GM21786 (cell line): ENCODE measurements around the gene SEMA3A.
"Not testable (repeated sequence)": the region's sequence is repeated elsewhere in the genome, so short reads cannot be mapped to it uniquely, and the experiment has no call there.

ENCODE experiments used
- ATAC-seq: cut with Tn5 transposase; IDR thresholded peaks from one replicate; pipeline ENCODE4 v1.9.1; 2021; ENCODE audit not compliant: unreplicated experiment

The SEMA3A gene

DNA sequence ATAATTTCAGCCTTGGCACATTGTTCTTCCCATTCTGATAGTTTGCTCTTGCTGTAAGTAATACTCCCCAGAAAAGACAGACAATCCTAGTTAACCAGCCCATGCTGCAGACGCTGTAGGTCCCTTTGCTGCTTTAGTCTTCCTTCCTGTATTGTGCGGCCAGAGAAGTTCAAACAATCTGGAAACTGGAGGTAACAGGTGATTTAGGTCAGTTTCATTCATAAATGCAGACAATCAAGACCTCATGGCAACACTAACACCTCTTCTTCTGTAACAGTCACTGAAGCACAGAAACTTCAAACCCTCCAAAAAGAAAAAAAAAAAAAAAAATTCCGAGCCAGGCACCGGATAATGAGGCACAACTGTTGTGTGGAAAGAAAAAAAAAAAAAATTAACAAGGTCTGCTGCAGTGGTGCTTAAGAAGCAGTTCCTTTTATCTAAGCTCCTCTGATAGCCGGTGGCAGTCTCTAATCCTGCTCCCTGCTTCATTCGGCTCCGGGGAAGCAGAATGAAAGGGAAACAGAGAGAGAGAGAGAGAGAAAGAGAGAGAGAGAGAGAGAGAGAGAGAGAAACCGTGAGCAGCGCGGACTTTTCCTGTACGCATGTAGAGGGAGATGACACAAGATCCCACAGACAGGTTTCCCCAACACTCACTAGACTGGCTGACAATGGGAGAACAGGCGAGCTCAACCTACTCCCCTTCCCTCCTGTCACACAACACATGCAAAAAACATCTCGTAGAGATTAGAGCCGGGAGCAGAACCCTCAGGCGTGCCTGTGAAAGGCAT lies at the start of gene SEMA3A:
Gene SEMA3A (minus strand): TSS at position 306 of the 788 bp plus-strand sequence. CDS start 203 bp downstream, at position 103.
- peak; percentile 46 for ATAC-seq

DNA sequence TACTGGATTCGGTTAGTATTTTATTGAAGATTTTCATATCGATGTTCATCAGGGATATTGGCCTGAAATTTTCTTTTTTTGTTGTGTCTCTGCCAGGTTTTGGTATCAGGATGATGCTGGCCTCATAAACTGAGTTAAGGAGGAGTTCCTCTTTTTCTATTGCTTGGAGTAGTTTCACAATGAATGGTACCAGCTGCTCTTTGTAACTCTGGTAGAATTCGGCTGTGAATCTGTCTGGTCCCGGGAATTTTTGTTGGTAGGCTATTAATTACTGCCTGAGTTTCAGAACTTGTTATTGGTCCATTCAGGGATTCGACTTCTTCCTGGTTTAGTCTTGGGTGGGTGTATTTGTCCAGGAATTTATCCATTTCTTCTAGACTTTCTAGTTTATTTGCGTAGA lies 48.4 kb upstream of the SEMA3A start:
- ATAC-seq: not testable (repeated sequence)

DNA sequence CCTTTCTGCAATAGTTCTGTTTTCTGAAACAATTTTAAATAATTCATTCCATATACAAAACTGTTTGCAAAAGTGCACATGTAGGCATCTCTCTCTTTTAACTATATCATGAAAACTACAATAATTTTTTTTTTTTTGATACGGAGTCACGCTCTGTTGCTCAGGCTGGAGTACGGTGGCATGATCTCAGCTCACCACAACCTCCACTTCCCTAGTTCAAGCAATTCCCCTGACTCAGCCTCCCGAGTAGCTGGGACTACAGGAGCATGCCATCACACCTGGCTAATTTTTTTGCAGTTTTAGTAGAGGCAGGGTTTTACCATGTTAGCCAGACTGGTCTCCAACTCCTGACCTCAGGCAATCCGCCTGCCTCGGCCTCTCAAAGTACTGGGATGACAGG lies 44.0 kb upstream of the SEMA3A start:
- ATAC-seq: no peak

DNA sequence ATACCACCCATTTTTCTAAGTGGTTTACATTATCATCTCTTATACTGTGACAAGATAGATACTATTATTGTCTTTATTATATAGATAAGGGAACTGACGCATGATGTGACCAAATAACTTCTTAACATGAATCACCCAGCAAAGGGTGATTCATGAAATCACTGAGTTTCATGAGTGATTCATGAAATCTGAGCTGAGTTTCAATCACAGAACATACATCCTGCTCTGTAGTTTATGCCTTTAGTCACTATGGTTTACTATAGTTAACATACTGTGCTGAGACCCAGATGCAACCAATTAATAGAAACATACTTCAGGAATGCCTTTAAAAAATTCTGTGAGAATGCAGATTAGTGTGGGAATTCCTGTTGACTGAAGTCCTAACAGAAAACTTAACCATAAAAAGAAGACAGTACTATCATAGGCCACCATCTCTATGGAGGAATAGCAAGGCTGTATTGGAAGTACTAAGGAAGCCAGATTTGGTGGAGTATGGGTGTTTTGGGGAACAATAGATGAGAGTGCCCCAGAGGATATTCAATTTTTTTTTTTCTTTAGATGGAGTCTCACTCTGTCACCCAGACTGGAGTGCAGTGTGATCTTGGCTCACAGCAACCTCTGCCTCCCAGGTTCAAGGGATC lies 43.1 kb upstream of the SEMA3A start:
- no peak for ATAC-seq

DNA sequence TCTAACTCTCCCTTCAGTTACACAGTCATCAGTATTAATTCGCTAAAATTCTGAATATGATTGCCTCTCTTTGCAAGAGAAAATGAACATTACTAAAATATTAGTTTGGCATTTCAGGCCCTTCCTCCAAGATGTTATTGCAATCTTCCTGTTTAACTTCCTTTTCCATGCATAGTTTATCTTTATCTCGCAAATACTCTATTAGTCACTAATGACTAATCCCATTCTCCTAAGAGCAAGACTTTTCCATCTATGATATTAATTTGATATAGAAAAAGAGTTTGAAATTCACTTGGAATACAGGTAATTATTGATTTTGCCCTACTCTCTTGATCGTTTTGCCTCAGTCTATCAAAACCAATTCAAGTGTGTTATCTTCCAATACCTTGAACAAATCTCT lies 41.8 kb upstream of the SEMA3A start:
- no peak for ATAC-seq

DNA sequence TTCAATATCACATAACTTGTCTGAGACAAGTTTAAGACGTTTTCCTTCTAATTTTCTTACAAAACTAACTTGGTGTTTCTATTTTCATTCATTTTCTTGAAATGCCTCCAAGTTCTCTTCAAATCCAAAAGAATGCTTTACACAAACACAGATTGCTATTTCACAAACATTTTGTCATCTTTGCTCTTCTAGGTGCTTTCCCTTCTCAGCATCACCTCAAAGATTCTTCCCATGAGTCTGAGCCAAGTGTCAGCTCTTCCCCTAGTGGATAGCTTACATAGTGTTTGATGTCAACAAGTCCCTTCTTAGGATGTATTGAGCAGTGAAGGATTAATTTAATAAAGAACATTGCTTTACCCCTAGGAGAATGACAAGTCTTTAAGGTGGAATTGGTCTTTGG lies 38.1 kb upstream of the SEMA3A start:
- no peak for ATAC-seq

DNA sequence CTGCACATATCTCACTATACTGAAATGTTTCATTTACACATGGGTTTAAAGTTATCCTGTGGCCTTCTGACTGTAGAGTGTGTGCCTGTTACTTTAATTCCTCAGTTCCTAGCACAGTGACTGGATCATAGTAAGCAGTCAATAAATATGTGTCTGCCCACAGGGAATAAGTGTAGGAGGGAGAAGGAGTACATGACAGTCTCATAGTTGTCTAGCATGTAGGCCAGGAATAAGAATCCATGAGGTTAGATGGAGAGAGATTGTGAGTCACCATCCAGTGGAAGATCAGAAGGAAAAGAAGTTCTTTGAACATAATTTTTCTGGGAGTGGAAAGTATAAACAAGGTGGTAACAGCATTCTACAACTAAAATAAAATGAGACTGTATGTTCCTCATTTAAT lies 36.6 kb upstream of the SEMA3A start:
- no peak for ATAC-seq

DNA sequence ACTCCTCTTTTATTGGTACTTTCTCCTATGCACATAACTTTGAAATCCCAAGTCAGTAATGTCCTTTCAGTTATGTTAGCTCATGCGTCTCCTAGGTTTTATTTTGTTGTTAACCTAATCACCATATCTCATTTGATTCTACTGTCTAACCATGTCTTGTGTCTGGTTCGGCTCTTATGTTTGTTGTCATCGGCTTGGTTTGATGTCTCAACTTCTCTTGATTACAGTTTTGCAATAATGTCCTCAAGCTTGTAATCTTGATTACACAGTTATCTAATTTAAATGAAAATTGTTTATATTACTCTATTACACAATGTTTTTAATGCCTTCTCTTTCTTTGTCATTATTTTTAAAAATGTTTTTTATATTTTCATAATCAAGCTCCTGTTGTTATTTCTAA lies 35.9 kb upstream of the SEMA3A start:
- no peak for ATAC-seq

DNA sequence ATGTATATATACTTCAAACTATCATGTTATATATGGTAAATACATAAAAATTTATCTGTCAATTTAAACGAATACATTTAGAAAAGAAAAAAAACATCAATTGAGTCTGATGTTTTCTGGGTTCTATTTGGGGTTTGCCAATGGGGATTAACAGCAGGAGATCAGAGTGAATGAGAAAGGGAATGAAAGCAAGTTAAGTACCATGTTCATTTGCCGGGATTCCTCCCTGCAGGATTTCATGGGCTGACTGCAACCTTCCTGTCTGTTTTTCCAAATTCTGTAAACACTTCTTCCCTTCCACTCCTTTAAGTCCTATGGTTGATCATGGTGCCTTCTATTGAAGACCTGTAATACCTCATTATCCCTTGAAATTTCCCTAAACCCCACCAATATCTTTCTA lies 33.9 kb upstream of the SEMA3A start:
- ATAC-seq: no peak

DNA sequence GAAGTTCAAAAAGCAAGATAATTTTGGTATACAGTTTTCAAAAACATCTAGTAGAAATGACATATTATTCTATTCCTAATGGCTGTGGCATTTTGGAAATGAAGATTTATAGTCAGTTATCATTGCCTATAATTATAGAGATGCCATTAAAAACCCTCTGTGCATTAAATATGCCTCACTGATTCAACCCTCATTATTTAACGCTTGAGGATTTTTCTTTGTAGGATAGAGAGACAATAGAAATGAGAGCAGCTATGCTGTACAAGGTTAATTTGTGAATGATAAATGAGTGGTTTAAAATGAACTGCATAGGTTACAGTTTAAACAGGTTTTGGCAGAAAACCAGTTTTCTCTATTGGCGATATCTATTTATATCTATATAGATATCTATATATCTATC lies 32.2 kb upstream of the SEMA3A start:
- no peak for ATAC-seq

DNA sequence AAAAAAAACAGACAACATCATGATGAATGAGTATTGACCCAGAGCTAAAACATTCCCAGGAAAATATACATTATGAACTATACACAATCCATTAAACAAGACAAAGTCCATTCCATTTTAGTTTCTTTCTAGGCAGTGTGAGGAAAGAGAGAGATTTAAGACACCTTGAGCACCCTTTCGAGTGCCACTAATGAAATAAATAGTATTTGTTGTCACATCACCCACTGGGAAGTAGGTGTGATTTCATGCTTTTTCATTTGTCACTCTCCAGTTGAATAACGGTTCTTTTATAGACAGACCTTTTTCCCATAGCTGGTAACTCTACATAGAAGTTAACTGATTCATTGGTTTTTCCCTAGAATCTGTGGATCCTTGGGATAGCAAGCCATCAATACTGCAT lies 29.9 kb upstream of the SEMA3A start:
- no peak for ATAC-seq

DNA sequence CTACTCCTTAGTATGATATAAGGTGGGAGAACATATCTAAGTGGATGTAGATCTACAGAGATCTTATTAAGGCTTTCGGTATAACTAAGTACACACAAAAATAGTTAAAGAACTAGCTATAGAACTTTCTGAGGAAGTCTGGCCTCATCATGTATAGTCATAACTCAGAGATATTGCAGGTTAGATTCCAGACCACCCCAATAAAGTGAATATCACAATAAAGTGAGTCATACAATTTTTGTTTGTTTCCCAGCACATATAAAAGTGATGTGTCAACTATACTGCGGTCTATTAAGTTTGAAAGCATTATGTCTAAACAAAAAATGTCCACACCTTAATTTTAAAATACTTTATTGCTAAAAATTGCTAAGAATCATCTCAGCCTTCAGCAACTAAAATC lies 24.7 kb upstream of the SEMA3A start:
- ATAC-seq: no peak

DNA sequence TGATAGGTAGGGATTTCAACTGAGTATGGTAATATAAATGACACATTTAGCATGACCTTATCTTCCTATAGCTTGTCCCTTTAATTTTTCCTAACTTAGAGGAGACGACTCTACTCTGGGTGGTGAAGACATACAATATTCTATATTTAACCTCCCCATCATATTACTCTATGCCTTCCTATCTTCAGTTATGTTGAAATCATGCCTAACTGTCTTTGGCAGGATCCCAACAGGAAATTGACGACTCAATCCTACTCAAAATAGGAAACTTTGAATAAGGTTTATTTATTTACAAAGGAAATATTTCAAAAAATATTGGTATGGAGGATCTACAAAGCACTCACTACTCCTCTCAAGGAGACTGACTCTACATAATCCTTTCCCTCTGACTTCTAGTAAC lies 24.1 kb upstream of the SEMA3A start:
- no peak for ATAC-seq

DNA sequence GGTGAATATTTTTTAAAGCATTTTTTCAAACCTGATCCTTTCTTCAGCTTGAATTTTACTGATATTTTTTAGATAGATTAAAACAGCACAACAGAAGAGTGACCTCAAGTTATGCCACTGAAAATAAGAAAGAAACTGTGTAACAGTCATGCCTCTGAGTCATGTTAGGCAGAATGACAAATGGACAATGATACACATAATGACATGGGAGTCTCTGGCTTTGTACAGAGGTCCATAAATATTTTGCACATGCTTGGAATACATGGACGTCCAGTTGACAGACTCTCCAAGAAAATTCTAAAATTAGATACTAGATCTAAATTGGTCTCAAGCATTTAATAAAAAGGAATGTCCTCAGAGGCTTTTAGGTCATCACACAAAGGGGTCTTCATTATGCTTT lies 21.9 kb upstream of the SEMA3A start:
- no peak for ATAC-seq

DNA sequence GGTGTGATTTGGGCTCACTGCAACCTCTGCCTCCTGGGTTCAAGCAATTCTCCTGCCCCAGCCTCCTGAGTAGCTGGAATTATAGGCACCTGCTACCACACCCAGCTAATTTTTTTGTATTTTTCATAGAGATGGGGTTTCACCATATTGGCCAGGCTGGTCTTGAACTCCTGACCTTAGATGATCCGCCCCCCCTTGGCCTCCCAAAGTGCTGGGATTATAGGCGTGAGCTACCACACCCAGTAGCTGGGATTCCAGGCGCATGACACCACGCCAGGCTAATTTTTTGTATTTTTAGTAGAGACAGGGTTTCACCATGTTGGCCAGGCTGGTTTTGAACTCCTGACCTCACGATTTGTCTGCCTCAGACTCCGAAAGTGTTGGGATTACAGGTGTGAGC lies 20.2 kb upstream of the SEMA3A start:
- ATAC-seq: not testable (repeated sequence)

DNA sequence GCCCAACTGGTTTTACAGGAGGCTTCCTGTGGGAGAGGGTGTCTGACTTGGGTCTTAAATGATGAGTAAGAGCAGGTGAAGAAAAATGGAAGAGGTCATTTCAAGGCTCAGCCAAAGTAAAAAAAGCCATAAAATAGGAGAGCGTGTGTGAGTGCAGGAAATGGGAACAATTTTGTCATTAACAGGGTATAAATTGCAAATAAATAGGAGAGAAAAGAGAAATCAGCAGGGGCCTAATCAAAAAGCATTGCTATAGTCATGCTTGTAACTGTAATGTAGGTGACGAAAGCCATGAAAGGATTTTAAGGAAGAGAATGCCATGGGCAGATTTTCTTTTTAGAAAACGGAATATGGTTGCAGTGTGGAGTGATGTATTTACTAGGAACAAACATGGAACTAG lies 15.7 kb upstream of the SEMA3A start:
- no peak for ATAC-seq

DNA sequence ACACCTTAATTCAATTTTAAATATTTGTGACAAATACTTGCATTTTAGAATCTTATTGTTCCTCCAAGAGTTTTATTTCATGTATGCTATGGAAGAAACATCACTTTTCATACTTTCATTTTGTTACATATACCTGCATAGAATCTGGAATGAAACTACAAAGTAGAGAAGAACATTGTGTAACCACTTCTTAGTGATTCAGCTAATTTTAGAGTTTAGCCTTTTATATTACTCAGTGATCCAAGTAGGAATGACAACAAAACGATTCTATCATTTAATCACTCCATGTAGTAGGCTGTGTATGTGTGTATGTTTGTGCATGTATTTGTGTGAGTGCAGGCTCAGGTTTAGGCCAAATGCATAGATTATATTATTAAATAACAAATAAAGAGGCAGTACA lies 14.4 kb upstream of the SEMA3A start:
- ATAC-seq: no peak

DNA sequence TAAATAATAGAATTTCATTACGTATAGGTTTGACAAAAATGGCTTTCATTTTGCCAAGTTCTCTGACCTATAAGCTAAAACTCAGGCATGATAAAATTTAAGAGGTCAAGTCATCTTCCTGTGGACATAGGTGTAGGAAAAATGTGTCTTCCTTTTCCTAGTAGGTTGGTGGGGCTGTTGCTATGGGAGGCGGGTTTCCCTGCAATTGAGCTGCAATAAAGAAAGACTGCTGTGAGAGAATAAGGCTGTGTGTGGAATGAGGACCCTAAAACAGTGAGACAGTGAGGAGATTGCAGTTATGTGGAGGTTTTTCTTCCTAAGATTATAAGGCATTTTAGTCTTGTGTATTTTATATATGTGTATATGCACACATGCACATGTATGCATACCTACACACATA lies 13.0 kb upstream of the SEMA3A start:
- no peak for ATAC-seq

DNA sequence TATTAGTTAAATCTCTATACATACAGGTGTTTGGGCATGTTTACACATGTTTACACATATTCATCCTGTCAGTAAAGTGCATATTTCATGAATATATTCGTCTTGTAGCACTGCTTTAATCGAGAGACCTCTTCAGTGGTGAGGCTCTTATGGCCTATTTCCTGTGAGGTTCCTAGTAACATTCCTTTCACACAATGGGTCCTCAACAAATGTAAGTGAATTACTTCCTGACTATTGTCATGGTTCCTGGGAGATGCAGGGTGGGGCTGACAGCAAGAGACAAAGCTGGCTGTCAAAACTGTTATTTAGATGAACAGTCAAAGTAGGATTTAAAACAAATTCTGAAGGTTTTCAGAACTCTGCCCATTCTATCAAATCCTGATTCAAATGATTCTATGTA lies 12.4 kb upstream of the SEMA3A start:
- no peak for ATAC-seq

DNA sequence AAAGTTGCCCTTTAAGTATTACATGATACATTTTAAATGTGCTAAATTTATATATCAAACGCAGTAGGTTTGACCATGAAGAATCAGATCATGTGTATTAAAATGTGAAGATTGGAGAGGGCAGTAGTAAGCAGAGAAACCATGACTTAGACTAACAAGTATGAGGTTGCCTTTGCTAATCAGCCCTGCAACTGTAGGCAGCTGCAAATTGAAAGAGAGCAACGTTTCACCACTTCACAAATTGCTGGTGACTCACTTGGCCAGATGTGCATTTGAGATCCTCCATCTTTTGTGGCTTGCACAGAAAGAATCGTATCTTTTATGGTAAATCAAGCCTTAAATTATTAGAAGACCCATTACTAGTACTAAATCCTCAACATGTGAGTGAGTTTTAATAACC lies 10.1 kb upstream of the SEMA3A start:
- ATAC-seq: no peak

DNA sequence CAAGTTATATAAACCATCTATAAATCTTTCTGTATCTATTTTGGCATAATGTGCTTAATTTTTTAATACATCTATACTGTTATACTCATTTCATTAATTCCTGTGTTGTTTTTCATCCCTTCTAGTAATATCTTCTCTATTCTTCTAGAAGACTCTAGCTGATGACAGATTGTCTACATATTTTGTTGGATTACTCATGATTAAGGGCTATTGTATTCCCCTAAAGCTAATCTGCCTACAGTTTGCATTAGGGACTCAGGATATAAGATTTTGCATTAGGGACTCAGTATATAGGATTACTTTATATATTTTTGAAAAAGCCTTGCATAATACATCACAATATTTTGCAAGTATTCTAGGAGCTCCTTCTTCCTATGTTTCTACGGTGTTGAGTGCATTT lies 8.3 kb upstream of the SEMA3A start:
- no peak for ATAC-seq

DNA sequence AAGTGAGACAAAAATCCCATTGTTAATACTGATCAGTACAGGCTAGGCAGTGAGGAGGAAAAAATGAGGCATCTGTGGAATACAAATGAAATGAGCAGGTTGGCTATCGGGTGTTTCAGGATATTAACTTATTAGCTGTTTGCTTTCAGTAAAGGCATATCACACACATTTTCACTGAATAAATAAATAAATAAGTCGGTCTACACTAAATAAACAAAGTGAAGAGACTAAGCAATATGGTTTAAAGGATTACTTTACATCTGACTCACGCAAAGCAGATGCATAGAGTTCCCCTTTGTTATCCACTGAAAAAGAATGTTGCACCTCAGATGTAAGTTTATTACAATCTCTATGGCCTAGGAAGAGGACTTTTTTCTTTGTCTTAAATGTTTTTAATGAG lies 6.3 kb upstream of the SEMA3A start:
- ATAC-seq: no peak

DNA sequence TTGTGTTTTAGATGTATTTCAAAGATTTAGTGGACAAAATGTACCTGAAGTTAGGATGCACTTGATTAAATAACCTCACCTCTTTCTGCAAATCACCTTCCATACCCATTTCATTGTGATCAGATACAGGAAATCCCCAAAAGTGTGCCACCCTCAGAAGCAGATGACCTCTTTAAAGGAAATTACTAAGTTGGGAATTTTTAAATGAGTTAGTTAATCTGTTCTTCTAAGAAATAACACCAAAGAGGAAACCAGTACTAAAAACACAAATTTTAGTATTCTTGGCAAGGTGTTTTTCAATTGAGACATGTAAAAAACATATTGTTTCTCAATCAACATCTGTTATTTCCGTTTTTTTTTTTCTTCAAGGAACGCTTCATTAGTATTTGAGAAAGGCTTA lies 4.6 kb upstream of the SEMA3A start:
- no peak for ATAC-seq
